Glutamatergic neuron (in vitro differentiated cells): ENCODE results near the gene TBX10. TPM values are rescaled to one million over a fixed set of nuclear protein-coding genes. Genes with fewer than 3 reads are reported as not detected.
A peak's percentile ranks its signal among the peaks of the same experiment; 100 is the strongest.
"Not testable (repeated sequence)": the region's sequence is repeated elsewhere in the genome, so short reads cannot be mapped to it uniquely, and the experiment has no call there.

Source experiments
- DNase-seq: peaks from one replicate; pipeline ENCODE4 v3.0.0; 2022
- H3K27ac Mint-ChIP-seq: one replicate; pipeline ENCODE4 v1.8.0; 2020; ENCODE audit warnings: mild to moderate bottlenecking, mixed read lengths, inconsistent platforms; ENCODE audit not compliant: unreplicated experiment
- H3K27me3 Mint-ChIP-seq: one replicate; pipeline ENCODE4 v1.8.0; 2020; ENCODE audit warnings: mild to moderate bottlenecking, moderate library complexity, mixed read lengths, inconsistent platforms; ENCODE audit not compliant: unreplicated experiment
- H3K36me3 Mint-ChIP-seq: one replicate; pipeline ENCODE4 v1.8.0; 2020; ENCODE audit warnings: mild to moderate bottlenecking, mixed read lengths, inconsistent platforms; ENCODE audit not compliant: unreplicated experiment
- H3K4me1 Mint-ChIP-seq: one replicate; pipeline ENCODE4 v1.8.0; 2020; ENCODE audit warnings: mild to moderate bottlenecking, low read depth, mixed read lengths, inconsistent platforms; ENCODE audit not compliant: unreplicated experiment
- H3K4me3 Mint-ChIP-seq: one replicate; pipeline ENCODE4 v1.8.0; 2020; ENCODE audit warnings: mild to moderate bottlenecking, mixed read lengths, inconsistent platforms; ENCODE audit not compliant: unreplicated experiment
- H3K9me3 Mint-ChIP-seq: one replicate; pipeline ENCODE4 v1.8.0; 2020; ENCODE audit warnings: mild to moderate bottlenecking, moderate library complexity, mixed read lengths, inconsistent platforms; ENCODE audit not compliant: unreplicated experiment
- total RNA-seq: library from RNA; stranded (reverse); fragmentation: NEBNext Ultra II Directional; extraction: Animal tissue kit (Norgen Biotek cat#: 25700); gene quantifications from one replicate; pipeline ENCODE4 v1.2.1, GENCODE V29; 2021; ENCODE audit not compliant: unreplicated experiment
- TF ChIP-seq, protein P1 (sequence below): fragments of 200-600 bp; sonication (generic); IDR thresholded peaks from one replicate; pipeline ENCODE4 v1.5.0; 2021; ENCODE audit not compliant: partially characterized antibody, unreplicated experiment

The TBX10 gene
- total RNA-seq, 1 donor from 2014 or later, result not detected

DNA sequence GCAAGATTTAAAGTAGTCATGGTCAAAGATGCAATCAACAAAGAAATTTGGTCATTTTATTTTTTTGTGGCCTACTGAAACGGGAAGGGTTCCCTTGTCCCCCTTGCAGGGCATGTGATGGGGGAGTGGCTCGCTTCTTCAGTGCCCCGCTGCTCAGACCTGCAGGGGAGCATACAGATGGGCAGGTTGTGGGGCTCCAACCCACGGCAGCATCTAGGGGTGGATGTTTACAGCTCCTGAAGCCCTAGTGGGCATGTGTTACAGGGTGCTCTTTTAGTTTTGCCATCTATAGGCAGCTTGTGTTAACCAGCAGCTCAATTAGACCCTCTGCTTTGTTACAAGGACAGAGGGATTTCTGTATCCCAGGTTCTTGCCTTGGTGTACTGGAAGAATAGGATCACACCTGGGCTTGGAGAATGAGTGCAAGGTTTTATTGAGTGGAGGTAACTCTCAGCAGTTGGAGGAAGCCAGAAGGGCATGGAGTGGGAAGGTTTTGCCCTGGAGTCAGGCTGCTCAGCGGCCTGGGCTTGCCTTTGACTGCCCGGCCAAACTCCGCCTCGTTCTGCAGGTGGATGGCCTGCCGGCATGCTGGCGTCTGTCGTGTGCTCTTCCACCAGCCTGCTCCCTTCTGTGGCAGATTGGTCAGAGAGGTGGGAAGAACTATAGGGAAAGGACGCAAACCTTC lies 46.5 kb downstream of the TBX10 start:
- Mint-ChIP-seq H3K4me3 (no peak overlapping the region), H3K27me3 (no peaks in the 10 kb centered on the region), H3K36me3 (peaks cover 5% of the 10 kb centered on the region), H3K27ac (no peak overlapping the region), H3K4me1 (peaks cover 4% of the 10 kb centered on the region), H3K9me3 (peaks cover 3% of the 10 kb centered on the region)
- no peak for DNase-seq
- TF ChIP-seq, protein P1, sequence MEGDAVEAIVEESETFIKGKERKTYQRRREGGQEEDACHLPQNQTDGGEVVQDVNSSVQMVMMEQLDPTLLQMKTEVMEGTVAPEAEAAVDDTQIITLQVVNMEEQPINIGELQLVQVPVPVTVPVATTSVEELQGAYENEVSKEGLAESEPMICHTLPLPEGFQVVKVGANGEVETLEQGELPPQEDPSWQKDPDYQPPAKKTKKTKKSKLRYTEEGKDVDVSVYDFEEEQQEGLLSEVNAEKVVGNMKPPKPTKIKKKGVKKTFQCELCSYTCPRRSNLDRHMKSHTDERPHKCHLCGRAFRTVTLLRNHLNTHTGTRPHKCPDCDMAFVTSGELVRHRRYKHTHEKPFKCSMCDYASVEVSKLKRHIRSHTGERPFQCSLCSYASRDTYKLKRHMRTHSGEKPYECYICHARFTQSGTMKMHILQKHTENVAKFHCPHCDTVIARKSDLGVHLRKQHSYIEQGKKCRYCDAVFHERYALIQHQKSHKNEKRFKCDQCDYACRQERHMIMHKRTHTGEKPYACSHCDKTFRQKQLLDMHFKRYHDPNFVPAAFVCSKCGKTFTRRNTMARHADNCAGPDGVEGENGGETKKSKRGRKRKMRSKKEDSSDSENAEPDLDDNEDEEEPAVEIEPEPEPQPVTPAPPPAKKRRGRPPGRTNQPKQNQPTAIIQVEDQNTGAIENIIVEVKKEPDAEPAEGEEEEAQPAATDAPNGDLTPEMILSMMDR, result no peak

DNA sequence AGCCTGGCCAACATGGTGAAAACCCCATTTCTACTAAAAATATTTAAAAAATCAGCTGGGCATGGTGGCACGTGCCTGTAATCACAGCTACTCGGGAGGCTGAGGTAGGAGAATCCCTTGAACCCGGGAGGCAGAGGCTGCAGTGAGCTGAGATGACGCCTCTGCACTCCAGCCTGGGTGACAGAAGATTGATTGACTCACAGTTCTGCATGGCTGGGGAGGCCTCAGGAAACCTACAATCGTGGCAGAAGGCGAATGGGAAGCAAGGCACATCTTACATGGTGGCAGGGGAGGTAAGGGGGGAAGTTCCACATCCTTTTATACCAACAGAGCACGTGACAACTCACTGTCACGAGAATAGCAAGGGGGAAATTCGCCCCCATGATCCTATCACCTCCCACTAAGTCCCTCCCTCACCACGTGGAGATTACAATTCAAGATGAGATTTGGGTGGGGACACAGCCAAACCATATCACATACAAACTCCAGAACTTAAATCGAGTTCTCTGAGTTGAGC lies 50.6 kb downstream of the TBX10 start:
- not testable (repeated sequence) for H3K27ac Mint-ChIP-seq, H3K4me3 Mint-ChIP-seq, DNase-seq, H3K36me3 Mint-ChIP-seq, H3K9me3 Mint-ChIP-seq, H3K27me3 Mint-ChIP-seq
- H3K4me1 Mint-ChIP-seq, result peaks cover 11% of the 10 kb centered on the region

DNA sequence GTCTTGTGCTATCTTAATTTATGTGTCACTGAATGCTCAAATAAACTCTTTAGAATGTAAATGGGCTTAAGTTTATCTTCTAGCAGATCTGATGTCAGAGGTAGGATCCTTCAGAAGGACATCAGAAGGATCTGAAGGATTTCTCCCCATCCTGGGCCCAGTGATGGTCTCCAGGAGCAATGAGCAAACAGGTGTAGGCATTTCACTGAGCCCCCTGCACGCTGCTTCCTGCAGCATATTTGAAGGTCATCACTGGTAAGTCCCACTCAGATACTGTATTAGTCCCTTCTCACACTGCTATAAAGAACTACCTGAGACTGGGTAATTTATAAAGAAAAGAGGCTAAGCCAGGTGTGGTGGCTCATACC lies 51.4 kb downstream of the TBX10 start:
- TF ChIP-seq, protein P1, result no peak
- Mint-ChIP-seq H3K4me3 (no peak overlapping the region), H3K27me3 (peaks cover 7% of the 10 kb centered on the region), H3K27ac (no peak overlapping the region), H3K36me3 (no peaks in the 10 kb centered on the region), H3K4me1 (peaks cover 8% of the 10 kb centered on the region), H3K9me3 (peaks cover 10% of the 10 kb centered on the region)
- no peak for DNase-seq

DNA sequence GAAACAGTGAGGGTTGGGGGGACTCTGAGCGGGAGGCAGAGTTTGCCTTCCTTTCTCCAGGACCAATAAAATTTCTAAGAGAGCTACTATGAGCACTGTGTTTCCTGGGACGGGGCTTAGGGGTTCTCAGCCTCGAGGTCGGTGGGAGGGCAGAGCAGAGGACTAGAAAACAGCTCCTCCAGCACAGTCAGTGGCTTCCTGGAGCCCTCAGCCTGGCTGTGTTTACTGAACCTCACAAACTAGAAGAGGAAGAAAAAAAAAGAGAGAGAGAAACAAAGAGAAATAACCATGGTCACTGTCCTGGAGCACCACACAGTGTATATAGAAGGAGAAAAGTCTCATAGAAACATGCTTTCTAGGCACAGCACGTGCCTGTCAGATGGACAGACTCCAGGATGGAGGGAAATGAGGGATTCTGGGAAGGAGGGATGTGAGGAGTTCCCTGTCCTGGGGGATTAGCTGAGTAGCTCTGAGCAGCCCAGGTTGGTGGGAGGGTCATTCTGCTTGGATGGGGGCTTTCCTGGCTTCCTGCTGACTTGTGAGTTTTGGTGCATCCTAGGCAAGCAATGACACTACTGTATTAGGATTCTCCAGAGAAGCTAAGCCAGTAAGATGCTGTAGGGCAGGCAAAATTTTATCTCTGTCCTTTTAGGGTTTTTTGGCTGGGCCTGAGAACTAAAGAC lies 52.9 kb downstream of the TBX10 start:
- Mint-ChIP-seq H3K4me3 (peak overlapping the region; percentile 65), H3K4me1 (peaks cover 16% of the 10 kb centered on the region), H3K27me3 (peaks cover 8% of the 10 kb centered on the region), H3K36me3 (no peaks in the 10 kb centered on the region), H3K27ac (peak overlapping the region; percentile 13), H3K9me3 (peaks cover 10% of the 10 kb centered on the region)
- TF ChIP-seq, protein P1, result no peak
- DNase-seq, result no peak

DNA sequence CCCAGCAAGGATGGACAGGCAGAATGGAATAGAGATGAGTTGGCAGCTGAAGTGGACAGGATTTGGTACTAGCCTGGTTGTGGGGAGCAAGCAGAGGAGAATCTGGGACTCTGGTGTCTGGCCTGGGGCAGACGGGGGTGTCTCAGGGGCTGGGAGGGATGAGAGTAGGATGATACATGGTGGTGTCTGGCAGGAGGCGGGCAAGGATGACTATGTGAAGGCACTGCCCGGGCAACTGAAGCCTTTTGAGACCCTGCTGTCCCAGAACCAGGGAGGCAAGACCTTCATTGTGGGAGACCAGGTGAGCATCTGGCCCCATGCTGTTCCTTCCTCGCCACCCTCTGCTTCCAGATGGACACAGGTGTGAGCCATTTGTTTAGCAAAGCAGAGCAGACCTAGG lies 53.7 kb downstream of the TBX10 start:
- Mint-ChIP-seq H3K27ac (peak overlapping the region; percentile 72), H3K36me3 (no peaks in the 10 kb centered on the region), H3K4me1 (peaks cover 19% of the 10 kb centered on the region), H3K27me3 (peaks cover 10% of the 10 kb centered on the region), H3K4me3 (peak overlapping the region; percentile 88), H3K9me3 (peaks cover 10% of the 10 kb centered on the region)
- DNase-seq, result no peak
- TF ChIP-seq, protein P1, result no peak
